Activated CD4-positive, alpha-beta T cell treated with anti-CD3 and anti-CD28 coated beads, Interleukin-2, amount 10 ng/mL, durations not matched to agents 24 days and 14 days (primary cell): ENCODE measurements around the gene DAGLA. TPM values are rescaled to one million over a fixed set of nuclear protein-coding genes. Genes with fewer than 3 reads are reported as not detected.

Experiments
- DNase-seq: peaks from one replicate; pipeline ENCODE4 v3.0.0; 2022
- H3K27ac Mint-ChIP-seq: one replicate; pipeline ENCODE4 v1.8.0; 2022; ENCODE audit warnings: mild to moderate bottlenecking, mixed read lengths
- H3K27me3 Mint-ChIP-seq: one replicate; pipeline ENCODE4 v1.8.0; 2022; ENCODE audit warnings: mixed read lengths
- H3K36me3 Mint-ChIP-seq: one replicate; pipeline ENCODE4 v1.8.0; 2022; ENCODE audit warnings: low read depth, mild to moderate bottlenecking, mixed read lengths
- H3K4me1 Mint-ChIP-seq: one replicate; pipeline ENCODE4 v1.8.0; 2021; ENCODE audit warnings: mixed read lengths
- H3K4me3 Mint-ChIP-seq: one replicate; pipeline ENCODE4 v1.8.0; 2022; ENCODE audit warnings: mild to moderate bottlenecking, moderate library complexity, mixed read lengths
- H3K9me3 Mint-ChIP-seq: one replicate; pipeline ENCODE4 v1.8.0; 2021; ENCODE audit warnings: mixed read lengths
- intact Hi-C: fragments of 100-400 bp; cut with micrococcal nuclease; formaldehyde crosslinking; loops from one replicate; pipeline ENCODE4 v1.15.1; 2023
- total RNA-seq: library from RNA; stranded (reverse); gene quantifications from 2 replicates; pipeline ENCODE4 v1.2.3, GENCODE V29; 2022

Gene DAGLA
- total RNA-seq, 1 donor from 2014 or later = 0.14 TPM

DNA sequence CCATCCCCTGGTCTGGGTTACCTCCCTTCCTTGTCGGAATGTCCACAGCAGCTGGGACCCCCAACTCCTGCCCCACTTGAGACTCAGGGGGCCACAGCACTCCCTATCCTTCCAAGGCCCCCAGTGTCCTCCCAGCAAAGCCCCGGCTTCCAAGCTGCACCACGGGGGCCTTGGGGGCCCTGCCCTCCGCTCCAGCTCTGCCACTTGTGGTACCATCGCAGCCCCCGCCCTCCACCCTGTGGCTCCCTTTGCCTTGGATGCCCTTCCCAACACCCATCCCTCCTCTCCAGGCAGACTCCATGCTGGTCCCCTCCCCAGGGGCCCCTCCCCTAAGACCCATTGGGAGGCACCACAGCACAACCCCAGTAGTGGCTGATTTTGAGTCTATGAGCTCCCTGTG lies 94.9 kb downstream of the DAGLA start:
- no peak overlapping the region for H3K27ac Mint-ChIP-seq
- intact Hi-C loops = no loop called here
- H3K27me3 Mint-ChIP-seq = no peaks in the 10 kb centered on the region
- H3K4me3 Mint-ChIP-seq = no peak overlapping the region
- no peaks in the 10 kb centered on the region for H3K36me3 Mint-ChIP-seq
- no peaks in the 10 kb centered on the region for H3K9me3 Mint-ChIP-seq
- peaks cover 15% of the 10 kb centered on the region for H3K4me1 Mint-ChIP-seq
- DNase-seq = peak; percentile 56

DNA sequence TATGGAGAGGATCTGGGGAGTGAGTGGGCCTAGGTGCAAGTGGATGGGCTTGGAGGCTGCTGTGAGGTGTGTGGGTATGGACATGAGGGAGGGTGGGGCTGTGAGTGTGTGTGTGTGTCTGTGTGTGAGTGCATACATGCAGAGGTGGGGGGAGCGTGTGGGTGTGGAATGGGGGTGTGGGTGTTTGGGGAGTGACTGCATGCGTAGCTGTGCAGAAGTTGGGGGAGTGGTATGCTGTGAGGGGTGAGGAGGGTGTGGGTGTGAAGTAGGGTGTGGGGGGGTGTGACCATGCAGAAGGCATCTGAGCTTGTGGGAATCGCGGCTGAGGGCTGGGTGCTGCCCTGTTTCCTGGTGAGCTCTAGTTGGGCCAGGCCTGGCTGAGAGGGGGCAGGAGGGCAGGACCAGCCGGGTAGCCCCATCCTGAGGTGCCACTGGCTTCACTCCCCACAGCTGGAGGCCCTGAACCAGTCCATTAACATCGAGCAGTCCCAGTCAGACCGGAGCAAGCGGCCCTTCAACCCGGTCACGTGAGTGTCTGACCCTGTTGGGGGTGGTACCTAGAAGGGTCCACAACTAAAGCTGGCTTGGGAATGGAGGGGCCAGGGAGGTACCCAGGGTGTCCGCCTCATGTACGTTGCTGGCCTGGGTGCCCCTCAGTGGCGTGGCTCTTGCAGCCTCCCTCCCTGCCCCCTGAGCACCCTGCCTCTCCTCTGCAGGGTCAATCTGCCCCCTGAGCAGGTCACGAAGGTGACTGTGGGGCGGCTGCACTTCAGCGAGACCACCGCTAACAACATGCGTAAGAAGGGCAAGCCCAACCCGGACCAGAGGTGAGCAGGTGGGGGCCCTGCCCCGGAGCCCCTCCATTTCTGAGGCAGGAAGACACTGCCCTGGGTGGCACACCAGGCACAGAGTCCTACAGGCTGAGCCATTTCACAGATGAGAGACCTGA lies 95.7 kb downstream of the DAGLA start:
- Mint-ChIP-seq H3K27me3 (no peaks in the 10 kb centered on the region), H3K4me3 (no peak overlapping the region)

DNA sequence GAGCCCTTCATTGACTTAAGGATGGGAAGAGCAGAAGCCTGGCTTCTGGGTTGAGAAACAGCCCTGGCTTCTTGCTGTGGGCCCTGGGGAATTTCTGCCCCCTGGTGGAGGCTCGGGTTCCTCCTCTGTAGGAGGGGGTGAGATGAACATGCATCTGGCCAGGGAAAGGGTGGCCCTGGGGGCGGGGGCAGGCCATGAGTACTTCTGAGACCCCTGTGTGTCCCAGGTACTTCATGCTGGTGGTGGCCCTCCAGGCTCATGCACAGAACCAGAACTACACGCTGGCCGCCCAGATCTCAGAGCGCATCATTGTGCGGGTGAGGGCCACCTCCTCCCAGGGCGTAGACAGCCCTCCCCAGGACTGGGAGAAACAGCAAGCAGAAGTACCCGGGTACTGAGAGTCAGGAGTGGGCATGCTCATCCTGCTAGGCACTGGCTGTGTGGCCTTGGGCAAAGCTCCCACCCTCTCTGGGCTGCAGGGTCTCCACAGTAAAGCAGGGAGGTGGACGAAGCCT lies 96.4 kb downstream of the DAGLA start:
- Mint-ChIP-seq H3K4me3 (peak overlapping the region; percentile 71), H3K4me1 (peaks cover 13% of the 10 kb centered on the region), H3K27ac (no peak overlapping the region), H3K36me3 (no peaks in the 10 kb centered on the region), H3K9me3 (no peaks in the 10 kb centered on the region), H3K27me3 (no peaks in the 10 kb centered on the region)
- intact Hi-C loops = loop anchor here (1.0 to 2.0 kb wide), 2 partner anchors 16 to 24 kb away; partner anchors contain the start of genes FEN1, MYRF and TMEM258
- peak; percentile 90 for DNase-seq

More for the DNA sequence above, 95.7 kb downstream of the DAGLA start:
- intact Hi-C loops = loop anchor here (2.0 kb wide), 1 partner anchor 23 kb away; the partner anchor contains the start of gene MYRF
- peak; percentile 54 for DNase-seq
- Mint-ChIP-seq H3K27ac (no peak overlapping the region), H3K4me1 (peaks cover 15% of the 10 kb centered on the region), H3K36me3 (no peaks in the 10 kb centered on the region), H3K9me3 (no peaks in the 10 kb centered on the region)

GRCh38 chr11:61777234-61778090 lies 97.3 kb downstream of the DAGLA start:
- DNase-seq = peak; percentile 93
- intact Hi-C loops = loop anchor here (1.0 to 2.0 kb wide), 2 partner anchors 15 to 25 kb away; partner anchors contain the start of genes FEN1, MYRF and TMEM258
- Mint-ChIP-seq H3K9me3 (no peaks in the 10 kb centered on the region), H3K4me3 (peak overlapping the region; percentile 71), H3K36me3 (no peaks in the 10 kb centered on the region), H3K4me1 (peaks cover 13% of the 10 kb centered on the region), H3K27ac (no peak overlapping the region), H3K27me3 (no peaks in the 10 kb centered on the region)

DNA sequence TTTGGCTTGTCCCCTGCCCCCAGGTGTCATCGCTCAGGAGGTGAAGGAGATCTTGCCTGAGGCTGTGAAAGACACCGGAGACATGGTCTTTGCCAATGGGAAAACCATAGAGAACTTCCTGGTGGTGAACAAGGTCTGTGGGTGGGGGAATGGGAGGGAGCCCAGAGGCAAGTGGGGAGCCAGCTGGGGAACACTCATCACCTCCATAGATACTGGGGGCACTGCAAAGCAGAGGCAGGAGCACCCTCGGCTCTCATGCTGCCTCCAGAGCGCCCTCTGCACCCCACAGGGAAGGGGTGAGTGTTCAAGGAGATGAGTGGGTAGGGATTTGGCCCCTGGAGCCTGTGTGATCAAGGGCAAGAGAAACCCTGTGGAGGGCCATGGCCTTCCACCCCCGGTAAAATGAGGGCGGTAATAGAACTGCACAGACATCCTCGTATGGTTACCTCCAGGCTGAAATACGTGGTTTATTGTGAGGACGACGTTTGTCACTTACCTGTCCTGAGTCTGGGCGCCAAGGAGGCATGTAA lies 98.2 kb downstream of the DAGLA start:
- no peaks in the 10 kb centered on the region for H3K27me3 Mint-ChIP-seq
- H3K4me3 Mint-ChIP-seq = peak overlapping the region; percentile 64
- H3K36me3 Mint-ChIP-seq = no peaks in the 10 kb centered on the region
- no peak for DNase-seq
- intact Hi-C loops = no loop called here
- H3K27ac Mint-ChIP-seq = no peak overlapping the region
- H3K9me3 Mint-ChIP-seq = no peaks in the 10 kb centered on the region
- peaks cover 13% of the 10 kb centered on the region for H3K4me1 Mint-ChIP-seq

- DNase-seq = no peak
These were observed 98.9 kb downstream of the DAGLA start for GRCh38 chr11:61778920-61779650.

GRCh38 chr11:61779666-61780525 lies 99.7 kb downstream of the DAGLA start:
- H3K27me3 Mint-ChIP-seq = no peaks in the 10 kb centered on the region
- H3K36me3 Mint-ChIP-seq = peaks cover 3% of the 10 kb centered on the region
- intact Hi-C loops = no loop called here
- no peak overlapping the region for H3K4me3 Mint-ChIP-seq
- H3K9me3 Mint-ChIP-seq = no peaks in the 10 kb centered on the region
- H3K27ac Mint-ChIP-seq = no peak overlapping the region
- H3K4me1 Mint-ChIP-seq = peaks cover 13% of the 10 kb centered on the region
- DNase-seq = no peak

More at GRCh38 chr11:61778920-61779650, 98.9 kb downstream of the DAGLA start:
- Mint-ChIP-seq H3K36me3 (no peaks in the 10 kb centered on the region), H3K9me3 (no peaks in the 10 kb centered on the region), H3K27ac (no peak overlapping the region), H3K4me1 (peaks cover 13% of the 10 kb centered on the region), H3K27me3 (no peaks in the 10 kb centered on the region), H3K4me3 (no peak overlapping the region)
- intact Hi-C loops = no loop called here

DNA sequence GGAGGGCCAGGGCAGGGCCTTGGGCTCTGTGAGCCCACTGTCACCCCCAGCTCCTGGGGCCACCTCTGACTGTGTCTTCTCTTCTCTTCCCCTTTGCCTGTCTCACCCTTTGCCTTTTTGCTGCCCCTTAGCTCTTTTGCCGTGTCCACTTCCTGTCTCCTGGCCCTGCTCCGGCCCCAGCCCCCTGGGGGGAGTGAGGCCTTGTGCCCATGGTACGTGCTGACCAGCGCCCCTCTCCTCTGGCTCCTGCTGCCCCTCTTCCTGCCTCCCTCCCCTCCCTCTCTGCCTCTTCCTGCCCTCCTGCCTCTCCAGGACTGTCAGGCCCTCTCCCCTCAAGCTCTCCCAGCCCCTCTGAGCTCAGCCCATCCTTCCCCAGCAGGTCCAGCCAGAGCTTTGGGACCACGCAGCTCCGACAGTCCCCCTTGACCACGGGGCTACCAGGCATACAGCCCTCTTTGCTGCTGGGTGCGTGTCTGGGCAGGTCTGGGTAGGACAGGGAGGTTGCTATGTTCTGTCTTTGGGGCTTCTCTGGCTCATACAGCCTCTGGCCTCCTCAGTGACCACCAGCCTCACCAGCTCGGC lies 100.5 kb downstream of the DAGLA start:
- no peak for DNase-seq
- H3K27ac Mint-ChIP-seq = no peak overlapping the region
- H3K9me3 Mint-ChIP-seq = no peaks in the 10 kb centered on the region
- peaks cover 11% of the 10 kb centered on the region for H3K4me1 Mint-ChIP-seq
- peaks cover 7% of the 10 kb centered on the region for H3K36me3 Mint-ChIP-seq
- intact Hi-C loops = no loop called here
- H3K4me3 Mint-ChIP-seq = no peak overlapping the region
- H3K27me3 Mint-ChIP-seq = no peaks in the 10 kb centered on the region

DNA sequence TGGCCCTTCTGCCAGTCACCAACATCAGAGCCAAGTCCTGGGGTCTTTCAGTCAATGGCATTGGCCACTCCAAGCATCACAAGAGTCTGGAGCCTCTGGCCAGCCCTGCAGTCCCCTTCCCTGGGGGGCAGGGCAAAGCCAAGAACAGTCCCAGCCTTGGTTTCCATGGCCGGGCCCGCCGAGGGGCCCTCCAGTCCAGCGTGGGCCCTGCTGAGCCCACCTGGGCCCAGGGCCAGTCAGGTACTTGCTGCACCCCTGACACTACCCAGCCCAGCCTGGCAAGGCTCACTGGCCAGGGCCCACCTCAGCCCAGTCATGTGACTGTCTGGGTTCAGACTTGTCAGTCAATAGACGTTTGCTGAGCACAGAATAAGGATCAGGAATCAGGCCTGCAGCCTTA lies 101.4 kb downstream of the DAGLA start:
- H3K27ac Mint-ChIP-seq = no peak overlapping the region
- no peaks in the 10 kb centered on the region for H3K27me3 Mint-ChIP-seq
- peaks cover 8% of the 10 kb centered on the region for H3K4me1 Mint-ChIP-seq
- H3K9me3 Mint-ChIP-seq = no peaks in the 10 kb centered on the region
- DNase-seq = no peak
- intact Hi-C loops = no loop called here
- H3K4me3 Mint-ChIP-seq = no peak overlapping the region
- peaks cover 8% of the 10 kb centered on the region for H3K36me3 Mint-ChIP-seq

GRCh38 chr11:61782299-61782698 lies 102.1 kb downstream of the DAGLA start:
- Mint-ChIP-seq H3K4me3 (no peak overlapping the region), H3K27me3 (no peaks in the 10 kb centered on the region), H3K36me3 (peaks cover 8% of the 10 kb centered on the region), H3K9me3 (no peaks in the 10 kb centered on the region), H3K27ac (no peak overlapping the region), H3K4me1 (peaks cover 3% of the 10 kb centered on the region)
- DNase-seq = no peak
- intact Hi-C loops = no loop called here

DNA sequence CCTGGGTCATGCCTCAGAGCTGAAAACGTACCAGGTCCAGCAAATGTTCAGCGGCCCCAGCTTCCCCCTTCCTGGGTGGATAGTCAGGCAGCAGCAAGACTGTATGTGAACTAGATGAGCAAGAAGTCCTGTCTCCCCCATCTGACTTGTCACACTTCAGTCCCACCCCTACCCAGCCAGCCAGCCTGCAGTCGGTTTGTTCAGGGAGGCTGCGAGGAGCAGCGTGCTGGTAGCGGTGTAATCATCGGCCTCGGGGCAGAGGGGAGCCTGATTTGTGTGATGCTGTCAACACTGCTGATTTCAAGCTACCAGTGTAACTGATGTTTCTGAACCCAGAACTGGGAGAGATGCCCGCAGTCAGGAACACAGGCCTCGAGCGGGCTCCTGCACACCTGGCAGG lies 102.7 kb downstream of the DAGLA start:
- intact Hi-C loops = no loop called here
- no peak overlapping the region for H3K4me3 Mint-ChIP-seq
- DNase-seq = no peak
- H3K4me1 Mint-ChIP-seq = peaks cover 2% of the 10 kb centered on the region
- H3K36me3 Mint-ChIP-seq = peaks cover 8% of the 10 kb centered on the region
- H3K9me3 Mint-ChIP-seq = no peaks in the 10 kb centered on the region
- H3K27ac Mint-ChIP-seq = no peak overlapping the region
- no peaks in the 10 kb centered on the region for H3K27me3 Mint-ChIP-seq
